Neural cell (in vitro differentiated cells): Measurements from ENCODE around the gene CLDN6.

ENCODE experiments used
- CTCF ChIP-seq: fragments of 450-650 bp; IDR thresholded peaks from 2 replicates; pipeline ENCODE4 v1.5.1; 2014; ENCODE audit warnings: antibody characterized with exemption, mild to moderate bottlenecking, moderate library complexity; ENCODE audit not compliant: poor library complexity, severe bottlenecking
- EZH2 ChIP-seq: fragments of 200-600, 300-800 bp; shearing (Covaris generic), sonication (generic); IDR thresholded peaks from 2 replicates; pipeline ENCODE4 v1.6.1; 2014; ENCODE audit warnings: antibody characterized with exemption, low read length, borderline replicate concordance, mild to moderate bottlenecking; ENCODE audit not compliant: insufficient read depth, poor library complexity, severe bottlenecking
- RAD21 ChIP-seq: fragments of 450-650 bp; conservative IDR thresholded peaks from 2 replicates; pipeline ENCODE4 v1.6.1; 2014; ENCODE audit warnings: antibody characterized with exemption, mild to moderate bottlenecking, moderate library complexity

DNA sequence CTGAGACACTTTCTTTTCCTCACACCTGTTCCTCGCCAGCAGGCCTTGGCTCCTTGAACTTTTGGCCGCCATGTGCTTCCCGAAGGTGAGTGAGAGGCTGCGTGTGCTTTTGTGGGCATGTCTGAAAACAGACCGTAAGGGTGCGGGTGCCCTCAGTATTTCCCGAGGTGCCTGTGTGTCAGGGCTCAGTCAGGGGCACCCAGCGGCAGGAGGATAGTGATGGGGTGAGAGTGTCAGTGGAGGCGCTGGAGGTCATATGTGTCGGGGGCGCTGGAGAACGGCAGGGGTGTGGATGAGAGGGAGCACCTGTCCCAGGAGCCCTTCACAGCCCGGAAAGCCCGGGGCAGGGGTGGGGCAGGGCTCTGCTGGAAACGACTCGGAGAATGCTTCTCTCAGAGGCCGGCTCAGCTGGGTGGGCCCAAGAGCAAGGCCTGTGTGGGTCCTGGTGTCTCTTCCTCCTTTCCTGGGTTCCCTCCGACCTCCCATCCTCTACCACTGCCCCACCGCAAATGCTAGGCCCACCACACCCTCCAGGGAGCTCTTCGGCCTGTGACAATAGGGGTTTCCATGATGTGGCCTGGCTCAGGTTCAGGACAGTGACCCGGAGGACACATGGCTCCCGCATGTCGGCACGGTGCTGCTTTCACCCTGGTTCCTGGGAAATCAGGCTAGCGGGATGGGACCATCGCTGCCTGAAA, 47.9 kb upstream of the CLDN6 start:
- no peak for TF ChIP-seq EZH2
- TF ChIP-seq CTCF, result no peak
- TF ChIP-seq RAD21, result no peak
